Measurements from ENCODE around the gene RASL10A.

Gene RASL10A

DNA sequence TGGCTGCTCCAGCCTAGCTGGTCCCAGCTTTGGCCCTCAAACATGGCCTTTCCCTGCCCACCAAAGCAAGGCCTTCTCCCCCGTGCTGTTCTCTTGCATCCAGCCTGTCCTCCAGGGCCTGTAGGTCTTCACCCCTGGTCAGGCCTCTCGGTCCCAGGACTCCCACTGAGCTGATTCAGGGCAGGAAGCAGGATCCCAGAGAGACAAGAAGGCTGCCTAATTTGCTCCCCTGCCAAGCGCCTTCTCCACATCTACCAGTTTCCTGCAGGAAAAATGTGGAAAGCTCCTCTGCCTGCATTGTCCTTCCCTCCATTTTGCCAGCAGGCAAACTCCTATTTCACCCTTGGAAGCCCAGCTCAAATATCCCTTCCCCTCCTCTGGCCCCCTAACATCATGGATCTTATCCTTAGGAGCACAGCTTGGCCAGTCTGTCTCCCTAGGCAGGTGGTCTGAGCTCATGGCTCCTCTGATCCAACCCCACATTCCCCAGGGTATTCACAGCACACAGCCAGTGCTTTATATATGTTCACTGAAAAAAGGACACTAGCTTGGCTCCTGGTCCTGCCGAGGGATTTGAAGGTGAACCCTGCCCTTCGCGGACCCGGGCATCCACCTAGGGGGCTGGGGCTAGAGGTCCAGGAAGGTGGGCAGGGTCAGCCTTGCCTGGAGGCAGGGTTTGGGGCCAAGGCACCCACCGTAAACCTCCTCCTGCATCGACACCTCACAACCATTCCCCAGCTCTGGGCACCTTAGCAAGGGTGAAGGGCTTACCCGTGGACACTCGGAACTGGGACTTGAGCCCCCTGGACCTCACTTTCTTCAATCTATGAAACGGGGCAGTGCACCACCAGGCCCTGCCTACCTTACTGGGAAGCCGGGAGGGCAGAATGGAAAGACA, 48.7 kb downstream of the RASL10A start:
- no peak for DNase-seq

DNA sequence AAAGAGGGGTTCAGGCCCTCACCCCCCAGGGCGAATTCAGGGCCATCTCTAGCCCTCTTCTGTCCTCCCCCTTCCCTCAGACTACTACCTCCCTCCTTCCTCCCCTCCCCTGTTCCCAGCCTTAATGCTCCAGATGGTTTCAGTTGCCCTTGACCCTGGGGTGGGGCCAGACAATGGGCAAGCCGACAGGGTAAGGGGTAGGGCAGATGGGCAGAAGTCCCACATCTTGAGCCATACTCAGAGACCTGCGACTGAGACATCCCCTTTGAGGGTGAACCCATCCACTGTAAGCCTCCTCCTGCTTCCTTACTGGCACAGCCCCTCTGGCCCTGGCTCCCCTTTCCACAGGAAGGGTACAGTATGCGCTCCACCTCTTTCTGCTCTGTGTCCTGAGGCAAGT, 49.6 kb downstream of the RASL10A start:
- DNase-seq = no peak

DNA sequence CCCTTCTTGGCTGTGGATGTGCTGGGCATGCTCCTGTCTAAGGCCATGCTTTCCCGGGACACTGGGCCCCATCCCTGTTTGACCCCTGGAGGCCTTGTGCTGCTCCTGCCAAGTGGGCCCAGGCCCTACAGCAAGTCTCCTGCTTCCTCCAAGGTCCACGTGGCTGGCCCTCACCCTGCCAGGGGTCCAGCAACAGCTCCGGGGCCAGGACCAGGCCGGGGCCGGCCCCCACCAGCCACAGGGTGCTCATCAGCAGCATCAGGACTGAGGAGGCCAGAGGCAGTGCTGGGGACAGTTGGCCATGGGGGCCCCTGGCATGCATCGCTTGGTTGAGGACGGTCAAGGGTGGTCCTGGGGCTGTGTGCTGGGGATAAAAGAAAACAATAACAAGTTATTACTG, 50.2 kb downstream of the RASL10A start:
- no peak for DNase-seq

DNA sequence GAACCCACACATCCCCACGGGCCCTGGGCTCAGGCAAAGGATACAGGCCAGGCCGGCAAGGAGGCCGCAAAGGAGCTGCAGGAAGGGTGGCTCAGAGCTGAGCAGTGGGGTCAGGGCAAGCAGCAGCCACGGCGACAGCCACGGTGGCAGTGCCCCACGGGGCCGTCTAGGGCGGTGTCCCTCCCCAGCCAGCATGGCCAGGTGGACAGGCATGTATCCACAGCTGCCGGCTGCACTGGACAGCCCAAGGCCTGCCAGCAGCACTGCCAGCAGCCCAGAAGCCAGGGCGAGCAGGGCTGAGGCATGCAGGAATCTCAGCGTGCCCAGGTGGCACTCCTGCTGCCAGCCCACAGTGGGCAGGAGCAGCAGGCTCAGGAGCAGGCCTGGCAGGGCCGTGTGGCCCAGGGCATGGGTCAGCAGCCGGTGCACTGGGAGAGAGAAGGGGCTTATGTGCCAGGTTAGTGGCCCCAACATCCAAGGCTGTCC, 51.7 kb downstream of the RASL10A start:
- DNase-seq = no peak

Measured in CD4-positive, alpha-beta T cell treated with Interleukin-15 for 1 hour (primary cell).